IPS DF 4.7 (cell line): ENCODE data around the gene ARL13B.
"Not testable (repeated sequence)": the region's sequence is repeated elsewhere in the genome, so short reads cannot be mapped to it uniquely, and the experiment has no call there.

Experiments
- DNase-seq: peaks from one replicate; pipeline ENCODE4 v3.0.0-alpha.2; 2013; ENCODE audit warnings: low spot score; ENCODE audit errors: extremely low read depth

ARL13B gene

DNA sequence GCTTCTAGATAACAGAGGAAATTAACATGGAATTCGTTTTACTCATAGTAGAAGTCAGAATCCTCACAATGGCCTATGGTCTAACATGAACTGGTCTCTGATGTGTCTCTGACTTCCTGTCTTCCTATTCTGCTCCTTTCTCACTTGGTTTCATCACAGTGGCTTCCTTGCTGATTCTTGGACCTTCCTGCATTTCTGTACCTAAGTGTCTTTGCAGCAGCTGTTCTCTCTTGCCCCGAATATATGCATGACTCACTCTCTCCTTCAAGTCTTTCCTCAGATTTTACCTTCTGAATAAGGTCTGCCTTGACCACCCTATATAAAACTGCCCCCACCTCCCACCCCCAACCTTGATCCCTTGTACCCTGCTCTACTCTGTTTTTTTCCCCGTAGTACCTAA is 14.1 kb downstream of the ARL13B start:
- DNase-seq, result no peak

DNA sequence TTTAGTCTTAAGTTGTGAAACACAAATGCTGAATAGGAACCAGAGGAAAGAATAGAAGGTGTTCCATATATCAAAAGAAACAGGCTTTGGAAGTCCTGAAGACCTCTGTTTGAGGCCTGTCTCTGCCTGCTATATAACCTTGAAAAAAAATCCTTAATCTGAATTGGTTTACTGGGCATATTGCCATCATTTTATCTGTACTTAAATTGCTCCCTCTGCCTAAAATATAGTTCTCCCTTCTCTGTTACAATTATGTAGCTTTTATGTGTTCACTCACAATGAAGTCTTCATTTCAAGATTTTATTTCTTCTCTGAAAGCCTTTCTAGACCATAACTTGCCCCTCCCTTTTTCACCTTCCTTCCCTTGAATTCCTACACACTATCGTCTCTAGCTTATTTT is 21.2 kb downstream of the ARL13B start:
- no peak for DNase-seq

DNA sequence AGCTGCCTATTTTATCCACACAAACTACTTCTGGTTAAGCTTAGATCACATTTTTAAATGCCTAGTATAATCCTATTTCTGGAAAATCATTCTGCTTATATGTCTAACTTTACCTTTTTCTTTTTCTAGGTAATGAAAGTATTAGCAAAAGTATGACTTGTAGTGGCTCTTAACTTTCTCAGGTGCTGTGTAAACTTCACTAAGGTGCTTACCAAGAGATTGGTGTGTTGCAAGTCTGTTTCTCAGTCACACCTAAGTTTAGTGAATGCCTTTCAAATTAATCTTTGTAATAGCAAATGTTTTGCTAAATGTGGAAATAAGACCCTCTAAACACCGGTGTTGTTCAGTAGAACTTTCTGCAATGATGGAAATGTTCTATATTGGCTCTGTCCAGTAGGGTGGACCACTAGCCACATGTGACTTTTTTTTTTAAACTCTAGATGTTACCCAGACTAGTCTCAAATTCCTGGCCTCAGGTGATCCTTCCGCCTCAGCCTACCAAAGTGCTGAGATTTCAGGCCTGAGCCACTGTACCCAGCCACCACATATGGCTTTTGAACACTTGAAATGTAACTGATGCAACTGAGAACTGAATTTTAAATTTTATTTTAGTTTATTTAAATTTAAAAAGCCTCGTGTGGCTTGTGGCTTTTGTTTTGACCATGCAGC is 22.0 kb downstream of the ARL13B start:
- DNase-seq, result no peak

DNA sequence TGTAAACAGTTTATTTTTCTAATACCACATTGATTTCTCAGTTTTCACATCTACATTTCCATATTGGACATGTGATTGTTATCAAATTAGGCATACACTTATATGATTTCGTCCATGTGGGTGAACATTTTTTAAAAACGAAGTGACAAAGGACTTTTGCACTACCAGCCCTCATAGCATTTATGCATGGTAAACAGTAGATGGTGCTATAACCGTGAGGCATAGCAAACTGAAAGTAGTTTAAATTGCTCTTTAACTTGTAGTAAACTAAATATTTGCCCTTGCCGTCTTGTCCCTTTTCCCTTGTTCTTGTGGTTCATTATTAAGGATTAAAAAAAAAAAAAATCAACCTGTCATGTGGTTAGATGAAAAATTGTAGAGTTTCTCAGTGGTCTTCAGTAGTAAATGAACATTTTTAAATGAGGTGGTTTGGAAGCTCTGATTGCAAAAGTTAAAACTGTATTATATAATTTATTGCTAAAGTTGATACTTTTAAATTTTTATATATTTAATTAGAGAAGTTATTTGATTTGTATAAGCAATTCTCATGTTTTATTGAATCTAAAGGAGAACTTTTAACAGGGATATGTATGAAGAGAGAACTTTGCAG is 24.5 kb downstream of the ARL13B start:
- DNase-seq, result peak; percentile 14

DNA sequence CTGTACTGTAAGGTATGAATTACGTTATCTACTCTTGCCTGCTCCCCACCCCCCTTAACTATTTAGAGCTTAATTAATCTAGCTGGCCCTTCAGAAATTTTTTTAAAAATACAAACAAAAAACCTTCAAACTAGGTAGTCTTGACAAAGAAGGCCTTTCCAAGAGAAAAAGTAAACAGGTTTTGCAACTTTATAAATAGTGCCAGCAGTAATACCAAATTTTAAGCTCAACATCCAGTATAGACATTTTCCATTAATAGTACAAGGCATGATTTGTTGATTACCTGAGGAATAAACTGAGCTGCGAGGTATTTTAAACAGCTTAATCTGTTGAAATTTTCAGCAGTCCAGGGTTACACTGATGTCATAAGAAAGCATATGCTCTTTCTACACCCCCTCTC is 28.3 kb downstream of the ARL13B start:
- no peak for DNase-seq

DNA sequence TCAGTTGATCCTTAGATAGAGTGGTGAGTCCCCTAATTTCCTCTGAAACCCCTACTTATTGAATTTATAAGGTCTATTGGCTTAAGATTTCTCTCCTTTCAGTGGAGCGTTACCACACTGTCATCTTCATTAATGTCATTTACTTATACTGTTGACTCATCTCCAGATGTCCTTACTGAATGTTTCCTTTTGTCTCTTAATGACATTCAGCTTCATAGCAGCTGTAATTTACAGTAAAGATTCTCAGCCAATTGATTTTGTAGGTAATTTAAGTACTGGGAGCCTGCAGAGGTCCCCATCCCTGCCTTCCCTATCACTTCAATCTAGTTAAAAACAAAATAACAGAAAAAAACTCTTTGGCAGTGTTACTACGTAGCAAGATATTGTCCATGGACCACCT is 29.7 kb downstream of the ARL13B start:
- no peak for DNase-seq

DNA sequence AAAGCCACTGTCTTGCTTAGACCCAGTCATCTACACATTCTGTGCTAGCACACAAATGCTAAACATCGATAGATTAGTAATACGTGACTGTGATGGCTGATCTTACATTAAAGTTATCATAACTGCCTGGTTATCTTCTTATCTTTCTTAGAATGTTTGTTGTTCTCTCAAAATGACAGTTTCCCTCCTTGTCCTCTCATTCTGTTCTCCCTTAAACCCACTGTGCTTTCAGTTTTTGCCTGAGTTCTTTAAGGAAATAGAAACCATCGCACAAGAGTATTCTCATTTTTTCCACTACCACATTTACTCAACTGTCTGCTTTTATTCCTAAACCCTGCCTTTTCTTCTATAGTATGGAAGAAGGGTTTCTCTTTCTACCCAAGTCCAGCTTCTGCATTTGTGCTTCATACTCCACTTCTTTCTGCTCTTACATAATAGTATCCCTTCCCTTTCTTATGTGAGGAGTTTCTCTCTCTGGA is 31.3 kb downstream of the ARL13B start:
- DNase-seq, result no peak

DNA sequence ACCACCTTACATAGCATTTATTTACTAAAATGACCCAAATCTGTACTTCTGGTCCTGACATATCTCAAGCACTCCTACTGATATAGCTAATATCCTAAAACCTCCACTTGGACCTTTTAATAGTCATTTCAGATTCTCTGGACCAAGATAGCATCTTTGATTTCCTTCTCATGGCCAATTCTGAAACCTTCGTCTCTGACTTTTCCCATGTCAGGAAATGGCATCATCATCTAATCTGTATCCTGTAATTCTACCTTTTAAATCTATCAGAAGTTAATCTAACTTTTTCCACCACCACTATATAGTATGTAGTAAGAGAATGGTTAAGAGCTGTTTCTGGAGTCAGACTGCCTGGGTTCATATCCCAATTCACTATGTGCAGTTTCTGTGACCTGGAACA is 32.2 kb downstream of the ARL13B start:
- no peak for DNase-seq

DNA sequence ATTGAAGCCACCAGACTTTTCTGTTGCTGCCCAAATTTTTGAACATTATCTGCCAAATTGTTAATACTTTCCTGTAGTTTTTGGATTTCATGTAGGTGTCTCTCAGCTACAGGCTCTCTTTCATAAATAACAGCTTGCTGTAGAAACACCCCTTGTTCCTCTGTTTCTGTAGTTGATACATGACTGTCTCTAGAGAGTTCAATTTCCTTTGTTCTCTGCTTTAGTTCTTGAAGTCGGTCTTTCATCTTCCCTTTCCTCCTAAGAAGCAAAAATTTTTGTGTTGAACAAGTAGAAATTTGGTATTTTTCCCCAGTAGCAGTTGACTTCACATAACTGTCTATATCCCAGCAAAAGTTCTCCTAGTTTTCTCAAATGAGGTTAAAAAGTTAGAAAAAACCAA is 35.1 kb downstream of the ARL13B start:
- no peak for DNase-seq

DNA sequence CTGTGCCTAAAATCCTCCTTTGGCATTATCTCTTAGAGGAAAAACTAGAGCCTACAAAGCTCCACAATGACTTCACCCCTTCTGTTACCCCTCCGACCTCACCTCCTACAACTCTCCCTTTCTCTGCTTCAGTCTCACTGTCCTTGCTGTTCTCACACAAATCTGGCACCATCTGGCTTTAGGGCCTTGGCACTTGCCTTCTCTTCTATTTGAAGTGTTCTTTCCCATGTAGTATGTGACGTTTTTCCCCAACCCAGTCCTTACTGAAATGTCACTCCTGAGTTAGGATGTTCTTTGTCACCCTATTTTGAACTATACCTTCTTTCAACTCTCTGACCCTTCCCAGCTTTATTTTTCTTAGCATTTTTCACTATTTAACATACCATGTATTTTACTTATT is 39.7 kb downstream of the ARL13B start:
- no peak for DNase-seq

DNA sequence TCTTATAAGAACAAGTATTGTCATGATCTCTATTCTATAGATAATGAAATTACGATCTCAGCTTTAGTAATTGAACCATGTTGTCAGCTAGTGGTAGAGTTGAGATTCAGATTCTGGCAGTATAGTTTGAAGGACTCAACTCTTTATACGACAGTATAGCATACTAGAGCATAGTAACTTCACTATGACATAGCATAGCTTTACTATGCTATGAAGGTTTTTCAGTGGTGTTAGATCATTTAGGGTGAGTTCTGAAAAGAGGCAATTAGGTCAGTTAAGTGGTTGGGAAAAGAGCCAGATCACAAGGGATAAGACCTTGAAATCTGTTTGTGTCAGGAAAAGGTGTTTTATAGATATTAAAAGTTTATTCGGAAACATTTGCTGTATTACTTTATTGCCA is 40.3 kb downstream of the ARL13B start:
- DNase-seq, result no peak

DNA sequence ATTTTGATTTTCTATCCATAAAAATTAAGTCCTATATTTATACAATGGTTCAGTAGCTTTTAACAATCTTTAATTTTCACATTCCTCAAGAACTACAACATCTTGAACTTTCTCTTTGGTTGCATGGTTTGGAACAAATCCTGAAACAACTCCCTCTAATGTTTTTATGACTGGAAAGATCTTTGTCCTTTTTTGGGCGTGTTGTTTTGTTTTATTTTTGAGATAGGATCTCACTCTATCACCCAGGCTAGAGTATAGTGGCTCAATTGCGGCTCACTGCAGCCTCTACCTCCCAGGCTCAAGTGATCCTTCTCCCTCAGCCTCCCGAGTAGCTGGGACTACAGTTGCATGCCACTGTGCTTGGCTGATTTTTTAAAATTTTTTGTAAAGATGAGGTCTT is 44.4 kb downstream of the ARL13B start:
- DNase-seq, result no peak

DNA sequence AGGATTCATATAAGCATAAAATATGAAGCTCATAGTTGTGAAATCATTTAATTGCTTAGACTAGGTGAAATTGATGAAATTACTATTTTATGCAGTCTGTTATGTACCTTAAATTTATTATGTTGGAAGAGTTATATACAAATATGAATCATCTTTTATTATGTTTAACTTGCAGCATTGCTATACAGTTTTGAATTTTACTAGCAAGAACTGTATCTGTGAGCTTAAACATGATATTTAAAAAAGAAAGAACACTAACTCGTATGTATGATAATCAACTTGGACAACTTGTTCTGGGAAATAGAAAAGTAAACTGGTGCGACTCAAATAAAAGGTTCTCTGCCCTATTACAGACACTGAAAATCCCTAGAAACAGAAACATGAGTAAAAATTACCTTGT is 46.7 kb downstream of the ARL13B start:
- no peak for DNase-seq

DNA sequence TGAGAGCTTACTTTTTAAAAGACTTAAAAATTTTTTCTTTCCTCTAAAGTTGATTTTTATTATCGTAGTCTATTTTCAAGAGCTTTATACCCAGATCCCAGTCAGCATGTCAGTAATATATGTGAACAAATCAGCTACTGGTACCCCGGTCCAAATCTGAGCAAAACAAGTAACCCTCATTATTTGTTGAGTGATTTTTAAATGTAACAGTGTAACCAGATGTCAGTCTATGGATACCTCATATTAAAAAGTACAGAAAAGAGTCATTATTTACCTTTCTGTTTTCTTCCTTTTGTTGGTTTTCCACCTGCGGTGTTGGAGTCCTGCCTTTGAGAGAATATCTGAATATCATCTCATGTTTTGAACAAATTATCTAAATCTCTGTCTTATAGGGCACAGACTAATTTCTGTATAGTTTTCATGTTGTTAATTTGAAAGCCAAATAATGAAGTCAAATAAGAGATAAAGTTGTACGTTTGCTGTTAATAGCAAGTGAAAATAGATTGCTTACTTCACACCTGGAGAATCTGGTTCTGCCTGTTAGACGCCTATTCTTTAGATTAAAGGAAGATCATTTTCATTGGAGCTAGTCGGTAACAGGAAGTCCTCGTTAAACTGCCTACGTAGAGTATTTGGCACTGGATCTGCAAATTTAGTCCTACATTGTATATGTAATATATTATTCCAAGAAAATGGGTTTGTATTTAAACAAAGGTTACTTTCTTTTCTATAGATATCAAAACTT is 48.3 kb downstream of the ARL13B start, which contains the start of gene STX19:
TSS of gene STX19 (minus strand) at position 505 of the 745 bp plus-strand sequence. CDS start 13,328 bp downstream, outside the sequence.
- no peak for DNase-seq

DNA sequence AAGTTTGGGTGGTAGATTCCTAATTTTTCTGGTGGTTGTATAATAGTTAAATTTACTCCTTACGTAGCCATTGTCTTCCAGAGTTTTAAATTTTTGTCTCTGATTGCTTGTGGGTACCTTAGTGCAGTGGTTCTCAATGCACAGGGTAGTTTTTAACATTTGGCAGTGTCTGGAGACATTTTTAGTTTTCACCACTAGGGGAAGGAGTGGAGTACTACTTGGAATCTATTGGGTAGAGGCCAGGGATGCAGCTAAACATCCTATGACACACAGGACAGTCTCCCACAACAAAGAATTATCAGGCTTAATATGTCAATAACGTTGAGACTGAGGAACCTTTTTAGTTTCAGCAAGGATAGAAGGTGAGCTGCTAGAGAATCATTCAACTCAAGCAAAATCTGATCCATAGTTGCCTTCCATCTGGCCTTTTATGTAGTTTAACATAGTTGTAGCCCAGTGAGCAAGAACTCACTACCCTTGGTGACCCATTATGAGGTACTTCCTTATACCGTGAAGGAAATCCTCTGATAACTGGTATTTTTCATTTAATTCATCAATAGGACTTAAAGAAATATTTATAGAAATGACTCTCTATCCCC is 57.1 kb downstream of the ARL13B start:
- peak; percentile 7 for DNase-seq

DNA sequence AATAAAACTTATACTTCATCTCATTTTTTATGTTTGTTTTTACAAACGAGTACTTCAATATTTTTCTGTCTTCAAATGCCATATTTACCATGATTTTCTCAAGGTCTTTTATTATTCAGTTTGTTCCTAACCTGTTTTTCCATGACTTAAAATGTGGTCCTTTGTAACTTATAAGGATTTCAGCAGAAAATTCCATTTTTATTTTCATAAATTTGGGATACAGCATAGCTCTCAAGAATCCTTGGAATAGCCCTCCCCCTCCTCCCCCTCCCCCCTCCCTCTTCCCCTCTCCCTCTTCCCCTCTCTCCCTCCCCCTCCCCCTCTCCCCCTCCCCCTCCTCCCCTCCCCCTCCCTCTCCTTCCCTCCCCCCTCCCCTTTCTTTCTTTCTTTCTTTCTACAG is 63.3 kb downstream of the ARL13B start:
- no peak for DNase-seq

DNA sequence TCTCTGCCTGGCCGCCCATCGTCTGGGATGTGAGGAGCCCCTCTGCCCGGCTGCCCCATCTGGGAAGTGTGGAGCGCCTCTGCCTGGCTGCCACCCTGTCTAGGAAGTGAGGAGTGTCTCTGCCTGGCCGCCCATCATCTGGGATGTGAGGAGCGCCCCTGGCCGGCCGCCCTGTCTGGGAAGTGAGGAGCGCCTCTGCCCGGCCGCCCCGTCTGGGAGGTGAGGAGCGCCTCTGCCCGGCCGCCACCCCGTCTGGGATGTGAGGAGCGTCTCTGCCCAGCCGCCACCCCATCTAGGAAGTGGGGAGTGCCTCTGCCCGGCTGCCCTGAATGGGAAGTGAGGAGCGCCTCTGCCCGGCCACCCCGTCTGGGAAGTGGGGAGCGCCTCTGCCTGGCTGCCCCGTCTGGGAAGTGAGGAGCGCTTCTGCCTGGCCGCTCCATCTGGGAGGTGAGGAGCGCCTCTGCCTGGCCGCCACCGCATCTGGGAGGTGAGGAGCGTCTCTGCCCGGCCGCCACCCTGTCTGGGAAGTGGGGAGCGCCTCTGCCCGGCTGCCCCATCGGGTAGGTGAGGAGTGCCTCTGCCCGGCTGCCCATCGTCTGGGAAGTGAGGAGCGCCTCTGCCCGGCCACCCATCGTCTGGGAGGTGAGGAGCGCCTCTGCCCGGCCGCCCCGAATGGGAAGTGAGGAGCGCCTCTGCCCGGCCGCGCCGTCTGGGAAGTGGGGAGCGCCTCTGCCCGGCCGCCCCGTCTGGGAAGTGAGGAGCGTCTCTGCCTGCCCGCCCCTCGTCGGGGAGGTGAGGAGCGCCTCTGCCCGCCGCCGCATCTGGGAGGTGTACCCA is 64.4 kb downstream of the ARL13B start:
- not testable (repeated sequence) for DNase-seq

DNA sequence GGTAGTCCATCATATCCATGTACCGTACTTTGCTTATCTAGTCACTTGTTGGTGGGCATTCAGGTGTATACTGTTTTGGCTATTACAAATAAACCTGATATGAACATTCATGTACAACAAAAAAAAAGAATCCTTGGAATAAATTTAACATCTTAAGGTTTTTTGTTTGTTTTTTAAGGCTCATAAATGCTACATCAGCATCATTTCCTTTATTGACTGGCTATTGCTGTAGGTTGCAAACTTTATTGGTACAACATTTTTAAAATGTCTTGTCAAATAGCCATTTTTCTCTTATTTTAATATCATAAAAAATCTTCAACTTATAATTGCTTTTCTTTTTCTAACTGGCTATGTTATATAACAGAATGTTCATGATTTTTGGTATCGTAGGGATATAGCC is 66.6 kb downstream of the ARL13B start:
- no peak for DNase-seq

DNA sequence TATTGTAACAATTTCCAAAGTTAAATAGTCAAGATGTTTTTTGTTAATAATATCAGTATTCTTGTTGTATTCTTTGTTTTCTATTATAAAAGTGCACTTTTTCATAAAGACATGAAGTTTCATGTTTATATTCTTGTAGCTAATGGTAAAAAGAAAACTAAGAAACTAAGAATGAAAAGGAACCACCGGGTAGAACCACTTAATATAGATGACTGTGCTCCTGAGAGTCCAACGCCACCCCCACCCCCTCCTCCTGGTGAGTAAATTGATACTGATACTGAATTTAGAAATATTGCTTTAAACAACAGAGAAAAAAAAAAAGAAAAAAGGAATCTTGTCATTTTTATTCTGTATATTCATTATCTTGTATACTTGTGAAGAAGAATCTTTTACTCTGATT is 69.3 kb downstream of the ARL13B start:
- no peak for DNase-seq

DNA sequence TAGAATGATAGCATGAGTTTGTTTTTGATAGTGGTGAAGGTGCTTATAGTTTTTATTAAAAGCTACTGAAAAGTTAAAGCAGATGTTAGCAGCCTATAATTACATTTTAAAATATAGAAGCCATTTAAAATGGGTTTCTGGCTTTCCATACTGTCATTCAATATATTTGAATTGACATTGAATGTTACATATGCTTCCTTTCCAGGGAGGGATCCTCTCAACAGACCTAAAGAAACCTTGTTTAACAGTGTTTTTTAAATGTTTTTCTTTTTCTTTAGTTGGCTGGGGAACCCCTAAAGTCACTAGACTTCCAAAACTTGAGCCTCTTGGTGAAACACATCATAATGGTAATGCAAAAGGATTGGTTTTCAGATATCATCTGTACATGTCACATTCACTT is 70.6 kb downstream of the ARL13B start:
- DNase-seq, result no peak

DNA sequence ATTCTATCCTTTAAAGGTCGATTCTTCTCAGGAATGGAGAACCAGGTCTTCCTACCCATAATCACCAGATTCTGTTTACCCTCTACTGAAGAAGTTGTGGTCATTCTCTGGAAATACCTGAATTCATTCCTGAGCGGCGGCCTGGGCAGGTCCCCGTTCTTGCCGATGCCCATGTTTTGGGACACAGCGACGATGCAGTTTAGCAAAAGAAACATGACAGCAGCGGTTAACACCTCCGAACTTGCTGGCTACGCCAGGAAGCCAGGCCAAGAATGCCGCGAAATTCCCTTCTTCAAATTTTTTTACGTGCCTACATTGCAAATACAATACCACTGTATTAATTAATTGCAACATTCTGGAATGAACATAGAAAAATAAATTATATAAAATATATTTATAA is 81.3 kb downstream of the ARL13B start:
- DNase-seq, result no peak
